CD14-positive monocyte (primary cell): Measurements from ENCODE around the gene OARD1. TPM values are rescaled to one million over a fixed set of nuclear protein-coding genes. Genes with fewer than 3 reads are reported as not detected.

Experiments
- DNase-seq, 3 donors: peaks; one replicate each; pipeline ENCODE4 v3.0.0-alpha.2; 2011 to 2022
- H2AFZ ChIP-seq: 2 replicates; pipeline ENCODE4 v1.6.0; 2012; ENCODE audit warnings: mild to moderate bottlenecking, low read depth, low read length, inconsistent platforms; ENCODE audit not compliant: insufficient read depth, poor library complexity, severe bottlenecking
- H3K27ac ChIP-seq, 2 donors: 1 replicate in 1 of 2; 2 replicates in 1 of 2; pipeline ENCODE4 v1.5.1; 2012 to 2013; ENCODE audit warnings: low read length in 2 of 2, control low read depth in 1 of 2, inconsistent platforms in 1 of 2, low read depth in 1 of 2, mild to moderate bottlenecking in 1 of 2
- H3K27me3 ChIP-seq, 2 donors: one replicate each; pipeline versions ENCODE4 v1.6.0 to v1.6.1; 2011 to 2013; ENCODE audit warnings: low read length in 2 of 2; ENCODE audit not compliant: control insufficient read depth in 2 of 2, insufficient read depth in 2 of 2
- H3K36me3 ChIP-seq, 2 donors: replicated peaks in 1 of 2; 1 replicate in 1 of 2; 2 replicates in 1 of 2; pipeline versions ENCODE4 v1.5.1 to v1.6.1; 2012 to 2013; ENCODE audit warnings: low read length in 2 of 2, control low read depth in 1 of 2, inconsistent platforms in 1 of 2, mild to moderate bottlenecking in 1 of 2; ENCODE audit not compliant: insufficient read depth in 2 of 2, control insufficient read depth in 1 of 2
- H3K4me1 ChIP-seq, 2 donors: 1 replicate in 1 of 2; 2 replicates in 1 of 2; pipeline versions ENCODE4 v1.5.1 to v1.6.1; 2012 to 2013; ENCODE audit warnings: low read length in 2 of 2, control low read depth in 1 of 2, inconsistent platforms in 1 of 2, mild to moderate bottlenecking in 1 of 2, moderate library complexity in 1 of 2; ENCODE audit not compliant: insufficient read depth in 2 of 2, control insufficient read depth in 1 of 2
- H3K4me2 ChIP-seq: replicated peaks from 2 replicates; pipeline ENCODE3; 2012; ENCODE audit warnings: low read length, moderate library complexity, mild to moderate bottlenecking; ENCODE audit not compliant: poor library complexity, severe bottlenecking; ENCODE audit errors: extremely low read depth
- H3K4me3 ChIP-seq, 3 experiments: fragments of 200-600 bp in 1 of 3; sonication (generic) in 1 of 3; replicated peaks in 1 of 3; 1 replicate in 2 of 3; 2 replicates in 1 of 3; pipeline ENCODE4 v1.5.1; 2011 to 2013; ENCODE audit warnings: low read length in 3 of 3, mild to moderate bottlenecking in 3 of 3, control low read depth in 2 of 3, low read depth in 2 of 3, inconsistent platforms in 1 of 3, moderate library complexity in 1 of 3
- H3K79me2 ChIP-seq: 2 replicates; pipeline ENCODE4 v1.6.0; 2012; ENCODE audit warnings: mild to moderate bottlenecking, control low read depth, inconsistent platforms, low read length, moderate library complexity; ENCODE audit not compliant: insufficient read depth
- H3K9ac ChIP-seq: 2 replicates; pipeline ENCODE4 v1.6.0; 2017; ENCODE audit warnings: low read length, mild to moderate bottlenecking; ENCODE audit not compliant: insufficient read depth, poor library complexity, severe bottlenecking
- H3K9me3 ChIP-seq, 2 donors: replicated peaks in 1 of 2; 1 replicate in 1 of 2; 2 replicates in 1 of 2; pipeline versions ENCODE4 v1.5.1 to v1.6.1; 2012 to 2013; ENCODE audit warnings: low read length in 2 of 2, control low read depth in 1 of 2; ENCODE audit not compliant: control insufficient read depth in 1 of 2, insufficient read depth in 1 of 2
- H4K20me1 ChIP-seq: 2 replicates; pipeline ENCODE4 v1.6.0; 2012; ENCODE audit warnings: mild to moderate bottlenecking, low read length, control low read depth, moderate library complexity; ENCODE audit not compliant: insufficient read depth
- H3K27ac Mint-ChIP-seq, 7 donors: one replicate each; pipeline ENCODE4 v1.8.0; 2020; ENCODE audit warnings: mild to moderate bottlenecking in 7 of 7, mixed read lengths in 7 of 7, moderate library complexity in 6 of 7, inconsistent platforms in 2 of 7
- H3K27me3 Mint-ChIP-seq, 3 donors: one replicate each; pipeline ENCODE4 v1.8.0; 2021 to 2022; ENCODE audit warnings: low read depth in 3 of 3, mild to moderate bottlenecking in 3 of 3, mixed read lengths in 3 of 3, moderate library complexity in 3 of 3, inconsistent platforms in 1 of 3
- H3K36me3 Mint-ChIP-seq, 2 donors: one replicate each; pipeline ENCODE4 v1.8.0; 2020; ENCODE audit warnings: mixed read lengths in 2 of 2, inconsistent platforms in 1 of 2, mild to moderate bottlenecking in 1 of 2
- H3K4me1 Mint-ChIP-seq: one replicate; pipeline ENCODE4 v1.8.0; 2020; ENCODE audit warnings: mild to moderate bottlenecking, mixed read lengths
- H3K4me3 Mint-ChIP-seq, 2 donors: one replicate each; pipeline ENCODE4 v1.8.0; 2020; ENCODE audit warnings: mild to moderate bottlenecking in 2 of 2, mixed read lengths in 2 of 2, moderate library complexity in 1 of 2
- H3K9me3 Mint-ChIP-seq, 7 donors: one replicate each; pipeline ENCODE4 v1.8.0; 2020 to 2022; ENCODE audit warnings: mixed read lengths in 7 of 7, mild to moderate bottlenecking in 6 of 7, moderate library complexity in 6 of 7, inconsistent platforms in 2 of 7
- CTCF ChIP-seq: fragments of 200-600 bp; IDR thresholded peaks from one replicate; pipeline ENCODE4 v1.8.0; 2022; ENCODE audit warnings: antibody characterized with exemption, mild to moderate bottlenecking
- WGBS: methylation state at CpG from one replicate; pipeline ENCODE4 v1.1.5; 2013; ENCODE audit warnings: missing lambda C conversion rate; ENCODE audit not compliant: insufficient coverage; 5-methylcytosine and 5-hydroxymethylcytosine counted together
- intact Hi-C, 2 donors: fragments of 100-400 bp; cut with micrococcal nuclease; formaldehyde crosslinking; loops; one replicate each; pipeline versions ENCODE4 v1.15.0 to v1.15.1; 2023
- polyA plus RNA-seq, 3 donors: library from polyadenylated mRNA; depleted of rRNA in 1 of 3; unstranded in 2 of 3; stranded (reverse) in 1 of 3; fragments of 300-500 nt in 2 of 3; fragments of >200 nt in 1 of 3; fragmentation: Illumina TruSeq in 2 of 3; gene quantifications; 1 replicate in 2 of 3; 2 replicates in 1 of 3; pipeline ENCODE4 v1.2.3, GENCODE V29; 2012 to 2021

Gene OARD1
- polyA plus RNA-seq, 3 donors: 6.5 to 23.6 (median 16.8) TPM

GRCh38 chr6:41014780-41015179 lies 57.4 kb downstream of the OARD1 start:
- Histone ChIP-seq H3K4me3 (no peak overlapping the region), H3K79me2 (no peaks in the 10 kb centered on the region), H3K9ac (no peak overlapping the region), H3K27ac (no peak overlapping the region), H3K36me3 (no peaks in the 10 kb centered on the region), H3K4me2 (no peak overlapping the region), H3K4me1 (no peaks in the 10 kb centered on the region), H4K20me1 (no peaks in the 10 kb centered on the region), H3K9me3 (no peaks in the 10 kb centered on the region), H3K27me3 (no peaks in the 10 kb centered on the region), H2AFZ (no peak overlapping the region)
- peaks cover 3% of the 10 kb centered on the region for H3K4me1 Mint-ChIP-seq
- peaks cover 2 to 9% (median 3%) of the 10 kb centered on the region in 3 donors for H3K27me3 Mint-ChIP-seq
- peaks cover 0 to 1% (median 0%) of the 10 kb centered on the region in 7 donors for H3K9me3 Mint-ChIP-seq
- no peaks in the 10 kb centered on the region for H3K36me3 Mint-ChIP-seq
- WGBS: 95% methylated on average over 3 of the region's 4 CpGs
- no peak for TF ChIP-seq CTCF
- no peak overlapping the region for H3K27ac Mint-ChIP-seq
- no peak for DNase-seq
- H3K4me3 Mint-ChIP-seq: no peak overlapping the region
- intact Hi-C loops: no loop called here

Other genes starting within 250 kb of the OARD1 start
- gene UNC5CL, start 33.1 kb downstream of the OARD1 start, polyA plus RNA-seq: 1 to 10 TPM in 1 of 3 donors, under 1 TPM in 1, not detected in 1; 0.09 to 2.3 TPM
- not detected for gene TSPO2, start 29.9 kb downstream of the OARD1 start, polyA plus RNA-seq
- under 1 TPM in 2 of 3 donors, not detected in 1; 0.14 to 0.42 TPM for gene APOBEC2, start 19.2 kb downstream of the OARD1 start, polyA plus RNA-seq
- gene NFYA, start 618 bp upstream of the OARD1 start, polyA plus RNA-seq: 10 to 100 TPM in 2 of 3 donors, 1 to 10 TPM in 1; 9.7 to 21.4 (median 10.7) TPM
- 1 to 10 TPM in 2 of 3 donors, under 1 TPM in 1; 0.65 to 3.6 (median 2.6) TPM for gene TREML1, start 82.0 kb upstream of the OARD1 start, polyA plus RNA-seq
- gene TREM2, start 90.8 kb upstream of the OARD1 start, polyA plus RNA-seq: under 1 TPM; 0.54 to 0.78 (median 0.56) TPM
- 1 to 10 TPM in 2 of 3 donors, under 1 TPM in 1; 0.89 to 4.2 (median 1.1) TPM for gene TREML2, start 128.8 kb upstream of the OARD1 start, polyA plus RNA-seq
- not detected for gene TREML4, start 156.0 kb upstream of the OARD1 start, polyA plus RNA-seq
- 100 to 1,000 TPM; 175 to 303 (median 240) TPM for gene TREM1, start 214.3 kb upstream of the OARD1 start, polyA plus RNA-seq